OCI-LY7 (cell line): ENCODE results near the gene ZNF70. TPM values are rescaled to one million over a fixed set of nuclear protein-coding genes. Genes with fewer than 3 reads are reported as not detected.

Experiments
- BruUV-seq: library from RNA; stranded (reverse); fragments of 400-500 nt; replicated peaks from 2 replicates; lab custom pipeline; 2021; lab: Mats Ljungman, UMichigan
- CTCF ChIA-PET: fragments of 300-600 bp; sonication (Branson Sonifier 250); formaldehyde crosslinking; loops from one replicate; lab custom pipeline; 2022; ENCODE audit warnings: antibody characterized with exemption; ENCODE audit not compliant: unreplicated experiment; lab: Charles Lee
- POLR2A ChIA-PET: fragments of 300-600 bp; sonication (Branson Sonifier 250); formaldehyde crosslinking; loops from one replicate; lab custom pipeline; 2022; ENCODE audit warnings: antibody characterized with exemption; lab: Charles Lee
- DNase-seq: peaks from one replicate; pipeline ENCODE4 v3.0.0-alpha.2; 2015; ENCODE audit warnings: low spot score
- H2AFZ ChIP-seq: fragments of 200-600 bp; sonication (generic), shearing (Covaris generic); 2 replicates; pipeline ENCODE4 v1.6.1; 2014; ENCODE audit warnings: mild to moderate bottlenecking, antibody characterized with exemption, low read length, moderate library complexity
- H3K27ac ChIP-seq: fragments of 200-600 bp; sonication (generic); 2 replicates; pipeline ENCODE4 v1.5.1; 2014; ENCODE audit warnings: mixed run types, low read depth, mild to moderate bottlenecking, moderate library complexity, low read length, inconsistent platforms; ENCODE audit not compliant: poor library complexity, severe bottlenecking
- H3K36me3 ChIP-seq: fragments of 200-600 bp; sonication (generic); 2 replicates; pipeline ENCODE4 v1.6.1; 2014; ENCODE audit warnings: mild to moderate bottlenecking, antibody characterized with exemption, low read length, moderate library complexity, mixed read lengths; ENCODE audit not compliant: insufficient read depth
- H3K4me1 ChIP-seq: fragments of 200-600 bp; sonication (generic); 2 replicates; pipeline ENCODE4 v1.5.1; 2014; ENCODE audit warnings: mild to moderate bottlenecking, low read length; ENCODE audit not compliant: insufficient read depth, poor library complexity, severe bottlenecking
- H3K4me2 ChIP-seq: fragments of 200-600 bp; sonication (generic); 2 replicates; pipeline ENCODE4 v1.6.1; 2014; ENCODE audit warnings: mild to moderate bottlenecking, low read length
- H3K4me3 ChIP-seq: fragments of 200-600 bp; sonication (generic); 2 replicates; pipeline ENCODE4 v1.5.1; 2014; ENCODE audit warnings: mild to moderate bottlenecking, low read depth, low read length; ENCODE audit not compliant: poor library complexity, severe bottlenecking
- H3K79me2 ChIP-seq: fragments of 200-600 bp; sonication (generic); 2 replicates; pipeline ENCODE4 v1.6.1; 2016; ENCODE audit warnings: low read depth, mild to moderate bottlenecking, low read length, moderate library complexity, mixed read lengths; ENCODE audit not compliant: insufficient read depth
- H3K9me2 ChIP-seq: fragments of 200-600 bp; sonication (generic); 2 replicates; pipeline ENCODE4 v1.6.1; 2016; ENCODE audit warnings: mild to moderate bottlenecking, low read length, mixed read lengths; ENCODE audit not compliant: insufficient read depth
- H3K9me3 ChIP-seq: fragments of 200-600 bp; sonication (generic); 2 replicates; pipeline ENCODE4 v1.6.1; 2014; ENCODE audit warnings: mild to moderate bottlenecking, mixed run types, low read length, mixed read lengths
- H4K20me1 ChIP-seq: fragments of 200-600 bp; sonication (generic); 2 replicates; pipeline ENCODE4 v1.6.1; 2014; ENCODE audit warnings: mild to moderate bottlenecking, antibody characterized with exemption, low read length, moderate library complexity, mixed read lengths; ENCODE audit not compliant: insufficient read depth
- CTCF ChIP-seq: fragments of 200-600 bp; sonication (generic); conservative IDR thresholded peaks from 2 replicates; pipeline ENCODE4 v1.5.1; 2014; ENCODE audit warnings: mild to moderate bottlenecking, antibody characterized with exemption, low read length, moderate library complexity, mixed read lengths
- EZH2phosphoT487 ChIP-seq: fragments of 200-600 bp; sonication (generic); IDR thresholded peaks from 2 replicates; pipeline ENCODE4 v1.6.1; 2018; ENCODE audit warnings: low read depth, borderline replicate concordance, mild to moderate bottlenecking, mixed run types, antibody characterized with exemption, low read length, moderate library complexity, mixed read lengths
- intact Hi-C: fragments of 100-400 bp; cut with micrococcal nuclease; formaldehyde crosslinking; loops from one replicate; pipeline ENCODE4 v1.10.0; 2022; ENCODE audit not compliant: unreplicated experiment
- total RNA-seq, 2 experiments: library from RNA; depleted of rRNA in 1 of 2; stranded (reverse); fragments of >200 nt in 1 of 2; shearing (Covaris generic) in 1 of 2; gene quantifications; 2 replicates each; pipeline ENCODE4 v1.2.3, GENCODE V29; 2014 to 2022

Gene ZNF70
- total RNA-seq, 2 experiments from 2014 or later, result 6.0 to 8.4 TPM

DNA sequence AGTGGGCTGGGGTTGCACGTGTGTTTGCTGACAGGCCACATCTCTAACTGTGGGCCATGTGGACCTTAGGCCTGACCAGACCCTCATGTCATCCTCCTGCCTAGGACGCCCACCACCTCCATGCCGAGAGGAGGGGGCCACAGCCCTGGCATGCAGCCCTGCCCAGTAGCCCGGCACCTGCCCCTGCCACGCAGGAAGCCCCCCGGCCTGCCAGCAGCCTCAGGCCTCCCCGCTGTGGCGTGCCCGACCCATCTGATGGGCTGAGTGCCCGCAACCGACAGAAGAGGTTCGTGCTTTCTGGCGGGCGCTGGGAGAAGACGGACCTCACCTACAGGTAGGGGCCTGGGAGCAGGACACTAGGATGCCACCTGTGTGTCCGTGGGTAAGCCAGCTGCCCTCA lies 28.2 kb upstream of the ZNF70 start:
- Histone ChIP-seq H4K20me1 (no peaks in the 10 kb centered on the region), H3K9me3 (no peaks in the 10 kb centered on the region), H3K4me2 (no peak overlapping the region), H3K79me2 (no peaks in the 10 kb centered on the region), H3K36me3 (no peaks in the 10 kb centered on the region), H2AFZ (no peak overlapping the region), H3K4me3 (no peak overlapping the region), H3K4me1 (peaks cover 7% of the 10 kb centered on the region), H3K27ac (no peak overlapping the region), H3K9me2 (no peaks in the 10 kb centered on the region)
- TF ChIP-seq EZH2phosphoT487, result no peak
- no peak for TF ChIP-seq CTCF
- BruUV-seq, result no TSS peak
- POLR2A ChIA-PET, result no interaction called here
- intact Hi-C loops, result no loop called here
- CTCF ChIA-PET, result no interaction called here
- no peak for DNase-seq

- H3K79me2 ChIP-seq, result no peaks in the 10 kb centered on the region
- H3K9me2 ChIP-seq, result no peaks in the 10 kb centered on the region
- no peak overlapping the region for H2AFZ ChIP-seq
- no peaks in the 10 kb centered on the region for H3K36me3 ChIP-seq
- no peak overlapping the region for H3K4me3 ChIP-seq
- CTCF ChIA-PET, result interaction anchor here (0.5 to 0.6 kb wide), 2 partner anchors 16 to 79 kb away, joined by 3 read pairs; partner anchors contain the start of genes C22orf15 and SLC2A11
- no peak overlapping the region for H3K27ac ChIP-seq
- intact Hi-C loops, result no loop called here
- no peak overlapping the region for H3K4me2 ChIP-seq
- no TSS peak for BruUV-seq
- TF ChIP-seq EZH2phosphoT487, result no peak
- no peak for TF ChIP-seq CTCF
- DNase-seq, result no peak
- H4K20me1 ChIP-seq, result no peaks in the 10 kb centered on the region
- POLR2A ChIA-PET, result interaction anchor here (0.6 kb wide), 1 partner anchor 79 kb away, joined by 3 read pairs; the partner anchor contains the start of gene SLC2A11
- no peaks in the 10 kb centered on the region for H3K9me3 ChIP-seq
- H3K4me1 ChIP-seq, result peaks cover 7% of the 10 kb centered on the region
These were observed 27.6 kb upstream of the ZNF70 start for GRCh38 chr22:23778577-23778900.

DNA sequence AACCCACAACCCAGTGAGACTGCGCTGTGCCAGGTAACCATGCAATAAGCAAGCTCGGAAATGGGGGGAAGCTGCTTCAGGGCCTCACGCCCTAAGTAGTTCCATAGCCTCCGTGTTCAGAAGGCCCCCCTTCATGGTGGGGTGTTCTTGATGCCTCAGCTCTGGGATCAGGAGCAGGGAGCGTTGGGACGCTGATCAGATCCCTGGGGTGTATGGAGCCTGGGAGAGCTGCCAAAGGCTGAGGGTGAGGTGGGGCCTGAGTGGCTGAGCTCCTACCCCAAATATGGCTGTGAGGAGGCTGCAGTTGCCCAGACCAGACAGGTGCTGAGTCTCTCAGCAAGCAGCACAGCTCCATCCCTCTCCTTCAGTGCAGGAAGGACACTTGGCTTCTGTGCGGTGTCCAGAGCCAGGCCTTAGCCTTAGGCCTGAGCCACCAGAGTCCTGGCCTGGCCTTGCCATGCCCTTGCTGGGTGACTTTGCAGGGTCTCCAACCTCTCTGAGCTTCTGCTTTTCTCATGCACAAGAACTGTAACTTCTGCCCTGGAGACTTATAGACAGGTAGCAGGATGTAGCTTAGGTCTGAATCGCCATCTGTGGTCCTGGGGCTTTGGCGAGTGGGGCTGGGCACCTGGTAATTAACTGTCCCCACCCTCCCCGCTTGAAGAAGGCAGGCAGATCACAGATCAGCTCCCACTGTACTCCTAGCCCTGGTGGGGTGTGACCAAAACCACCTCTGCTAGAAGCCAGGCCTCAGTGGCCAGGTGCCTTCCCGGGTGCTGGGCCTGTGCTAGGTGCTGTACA lies 27.1 kb upstream of the ZNF70 start:
- TF ChIP-seq CTCF (no peak), EZH2phosphoT487 (no peak)
- no TSS peak for BruUV-seq
- DNase-seq, result no peak
- H3K4me3 ChIP-seq, result no peak overlapping the region
- no peaks in the 10 kb centered on the region for H3K9me2 ChIP-seq
- H2AFZ ChIP-seq, result no peak overlapping the region
- no peaks in the 10 kb centered on the region for H3K79me2 ChIP-seq
- ChIA-PET CTCF (interaction anchor here (0.5 to 0.6 kb wide), 2 partner anchors 15 to 80 kb away, joined by 3 read pairs; partner anchors contain the start of genes C22orf15 and SLC2A11), POLR2A (interaction anchor here (0.6 kb wide), 1 partner anchor 79 kb away, joined by 3 read pairs; the partner anchor contains the start of gene SLC2A11)
- H3K27ac ChIP-seq, result no peak overlapping the region
- H3K9me3 ChIP-seq, result no peaks in the 10 kb centered on the region
- H4K20me1 ChIP-seq, result no peaks in the 10 kb centered on the region
- intact Hi-C loops, result no loop called here
- H3K4me1 ChIP-seq, result peaks cover 12% of the 10 kb centered on the region
- H3K36me3 ChIP-seq, result no peaks in the 10 kb centered on the region
- no peak overlapping the region for H3K4me2 ChIP-seq
